Epithelial cell of esophagus (primary cell): ENCODE results near the gene AP1S1.

Experiments
- DNase-seq: peaks from one replicate; pipeline ENCODE4 v3.0.0; 2010; ENCODE audit warnings: low read depth
- H3K4me3 ChIP-seq: 2 replicates; pipeline ENCODE4 v1.5.1; 2011; ENCODE audit warnings: mild to moderate bottlenecking, low read length, control low read depth
- CTCF ChIP-seq: IDR thresholded peaks from 2 replicates; pipeline ENCODE4 v1.5.1; 2011; ENCODE audit warnings: low read depth, mild to moderate bottlenecking, low read length, control low read depth, inconsistent platforms; ENCODE audit not compliant: insufficient read depth; ENCODE audit errors: missing control alignments

AP1S1 gene

DNA sequence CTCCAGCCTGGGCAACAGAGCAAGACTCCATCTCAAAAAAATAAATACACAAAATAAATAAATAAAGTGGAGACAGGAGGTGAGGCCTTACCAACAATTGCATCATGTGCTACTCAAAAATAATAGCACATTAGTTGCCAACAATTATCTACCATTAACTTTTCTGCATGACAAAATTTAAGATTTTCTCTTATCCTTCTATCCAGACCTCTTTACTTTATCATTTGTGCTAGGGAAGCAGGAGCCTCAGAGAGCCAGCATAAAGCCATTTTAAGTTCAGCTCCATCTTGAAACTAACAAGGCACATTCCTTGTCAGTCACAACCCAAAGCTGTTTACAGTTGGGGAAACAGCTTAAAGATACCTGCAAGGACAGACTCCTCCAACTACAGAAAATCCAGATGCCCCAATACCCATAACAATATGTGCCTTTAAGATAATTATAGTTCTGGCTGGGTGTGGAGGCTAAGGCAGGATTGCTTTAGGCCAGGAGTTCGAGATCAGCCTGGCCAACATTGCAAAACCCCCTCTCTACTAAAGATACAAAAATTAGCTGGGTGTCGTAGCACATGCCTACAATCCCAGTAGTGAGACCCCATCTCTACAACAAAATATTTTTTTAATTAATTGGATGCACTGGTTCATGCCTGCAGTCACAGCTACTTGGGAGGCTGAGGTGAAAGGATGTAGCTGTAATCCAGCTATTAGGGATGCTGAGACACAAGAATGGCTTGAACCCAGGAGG lies 2.2 kb upstream of the AP1S1 start:
- TF ChIP-seq CTCF: no peak
- no peak for DNase-seq
- no peak overlapping the region for H3K4me3 ChIP-seq

GRCh38 chr7:101154693-101155102 lies 422 bp downstream of the AP1S1 start:
- no peak for TF ChIP-seq CTCF
- DNase-seq: no peak
- H3K4me3 ChIP-seq: peak overlapping the region; percentile 89

DNA sequence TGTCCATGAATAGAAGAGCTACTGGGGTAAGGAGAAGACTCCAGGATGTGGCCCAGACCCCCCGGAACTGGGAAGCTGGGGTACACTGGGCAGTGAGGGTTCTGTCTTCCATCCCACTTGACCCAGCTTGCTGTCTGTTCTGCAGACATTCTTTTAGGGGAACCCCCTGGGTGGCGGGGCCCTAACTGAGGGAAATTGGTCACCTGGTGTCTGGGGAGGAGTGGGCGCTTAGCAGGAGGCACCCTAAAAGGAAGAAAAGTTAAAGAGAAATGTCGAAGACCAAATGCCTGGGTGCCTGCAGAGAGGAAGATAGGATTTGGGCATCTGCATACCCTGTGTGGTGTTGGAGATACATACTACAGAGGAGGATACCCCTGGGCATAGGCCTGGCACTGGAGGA lies 1.0 kb downstream of the AP1S1 start:
- no peak for DNase-seq
- peak overlapping the region; percentile 89 for H3K4me3 ChIP-seq
- no peak for TF ChIP-seq CTCF

- no peak for DNase-seq
- H3K4me3 ChIP-seq: no peak overlapping the region
- no peak for TF ChIP-seq CTCF
Measured at GRCh38 chr7:101156277-101156676, 2.0 kb downstream of the AP1S1 start.

DNA sequence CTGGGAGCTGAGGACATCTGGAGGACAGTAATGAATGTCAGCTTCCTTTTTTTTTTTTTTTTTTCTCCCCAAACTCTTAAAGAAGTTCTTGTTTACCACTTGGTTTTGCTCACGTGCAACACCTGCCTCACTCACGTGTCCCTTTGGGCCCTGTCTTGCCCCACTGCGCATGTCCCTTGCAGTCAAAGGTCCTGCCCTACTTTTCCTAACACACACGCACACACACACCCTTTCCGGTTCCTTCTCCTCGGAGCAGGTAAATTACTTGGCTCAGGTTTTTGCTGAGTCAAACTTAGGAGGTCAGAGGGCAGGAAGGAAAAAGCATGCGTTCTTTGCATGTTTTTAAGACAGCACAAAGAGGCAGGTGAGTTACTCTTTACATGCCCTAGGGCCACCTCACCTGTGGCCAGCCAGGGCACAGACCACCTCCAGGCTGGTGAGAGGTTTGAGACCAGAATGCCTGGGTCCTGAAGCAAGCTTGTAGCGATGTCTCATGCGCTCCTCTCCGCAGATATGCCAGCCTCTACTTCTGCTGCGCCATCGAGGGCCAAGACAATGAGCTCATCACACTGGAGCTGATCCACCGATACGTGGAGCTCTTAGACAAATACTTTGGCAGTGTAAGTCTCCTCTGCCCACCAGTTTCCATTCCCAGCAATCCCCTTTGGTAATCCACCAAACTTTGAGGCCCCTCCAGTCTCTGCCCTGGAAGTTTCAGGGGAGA lies 2.8 kb downstream of the AP1S1 start:
- TF ChIP-seq CTCF: no peak
- no peak overlapping the region for H3K4me3 ChIP-seq

DNA sequence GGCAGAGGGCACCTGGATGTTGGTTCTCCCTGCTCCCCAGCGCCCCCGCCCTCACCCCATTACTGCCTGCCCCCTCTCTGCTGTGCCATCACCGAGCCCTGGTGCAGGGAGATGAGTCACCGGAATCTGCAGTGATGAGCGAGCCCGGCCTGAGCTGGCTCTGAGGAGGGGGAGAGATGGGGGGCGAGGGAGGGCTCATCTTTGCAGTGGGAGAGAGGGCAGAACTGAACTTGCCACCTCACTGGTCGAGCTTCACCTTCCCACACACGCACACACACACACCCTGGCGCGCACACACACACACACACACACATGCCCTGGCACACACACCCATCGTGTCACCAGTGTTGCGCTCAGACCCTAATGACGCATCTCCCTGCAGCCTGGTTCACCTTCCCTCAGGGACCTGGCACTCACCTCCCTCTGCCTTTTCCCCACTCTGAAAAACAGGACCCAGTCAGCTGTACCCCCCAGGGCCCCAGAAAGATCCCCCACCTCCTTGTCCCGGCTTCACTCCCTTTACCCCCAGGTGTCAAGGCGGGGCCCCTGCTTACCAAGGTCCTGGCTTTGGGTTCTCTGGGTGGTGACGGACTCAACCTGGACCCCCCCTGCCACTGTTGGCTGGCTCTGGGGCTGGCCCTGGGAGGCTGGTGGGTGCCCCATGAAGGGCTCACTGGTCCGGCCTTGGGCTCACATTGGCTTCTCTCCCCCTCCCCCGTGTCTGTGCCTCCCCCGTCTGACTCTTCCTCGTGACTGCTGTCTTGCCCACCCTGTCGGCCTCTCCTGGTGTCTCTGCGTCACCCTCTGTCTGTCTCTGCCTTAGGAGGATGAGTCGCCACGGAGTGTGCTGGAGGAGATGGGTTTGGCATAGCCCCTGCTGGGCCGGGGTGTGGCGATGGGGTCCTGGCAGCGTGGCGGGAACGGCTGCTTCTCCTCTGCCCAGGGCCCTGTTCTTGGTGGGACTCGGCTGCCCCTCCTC lies 5.7 kb downstream of the AP1S1 start:
- TF ChIP-seq CTCF: no peak
- H3K4me3 ChIP-seq: no peak overlapping the region
- peak; percentile 64 for DNase-seq

More for the DNA sequence above, 2.8 kb downstream of the AP1S1 start:
- DNase-seq: peak; percentile 74
